IPS-20b (cell line): ENCODE data around the gene ANKRD39.
"Not testable (repeated sequence)": the region's sequence is repeated elsewhere in the genome, so short reads cannot be mapped to it uniquely, and the experiment has no call there.

ENCODE experiments used
- H3K27ac ChIP-seq: one replicate; pipeline ENCODE4 v1.5.1; 2013; ENCODE audit warnings: low read length
- H3K27me3 ChIP-seq: 2 replicates; pipeline ENCODE4 v1.6.1; 2013; ENCODE audit warnings: mild to moderate bottlenecking, low read length, inconsistent platforms; ENCODE audit not compliant: insufficient read depth
- H3K36me3 ChIP-seq: 2 replicates; pipeline ENCODE4 v1.6.1; 2013; ENCODE audit warnings: low read depth, mild to moderate bottlenecking, inconsistent platforms, low read length, moderate library complexity; ENCODE audit not compliant: insufficient read depth
- H3K4me1 ChIP-seq: 2 replicates; pipeline ENCODE4 v1.6.1; 2013; ENCODE audit warnings: mild to moderate bottlenecking, control low read depth, inconsistent platforms, low read length, moderate library complexity; ENCODE audit not compliant: insufficient read depth
- H3K4me3 ChIP-seq: 2 replicates; pipeline ENCODE4 v1.5.1; 2013; ENCODE audit warnings: mild to moderate bottlenecking, low read length, inconsistent platforms
- H3K9ac ChIP-seq: 2 replicates; pipeline ENCODE4 v1.6.1; 2013; ENCODE audit warnings: low read depth, mild to moderate bottlenecking, inconsistent platforms, low read length, moderate library complexity
- H3K9me3 ChIP-seq: 2 replicates; pipeline ENCODE4 v1.6.1; 2013; ENCODE audit warnings: mild to moderate bottlenecking, low read depth, low read length, inconsistent platforms; ENCODE audit not compliant: insufficient read depth

Gene ANKRD39

DNA sequence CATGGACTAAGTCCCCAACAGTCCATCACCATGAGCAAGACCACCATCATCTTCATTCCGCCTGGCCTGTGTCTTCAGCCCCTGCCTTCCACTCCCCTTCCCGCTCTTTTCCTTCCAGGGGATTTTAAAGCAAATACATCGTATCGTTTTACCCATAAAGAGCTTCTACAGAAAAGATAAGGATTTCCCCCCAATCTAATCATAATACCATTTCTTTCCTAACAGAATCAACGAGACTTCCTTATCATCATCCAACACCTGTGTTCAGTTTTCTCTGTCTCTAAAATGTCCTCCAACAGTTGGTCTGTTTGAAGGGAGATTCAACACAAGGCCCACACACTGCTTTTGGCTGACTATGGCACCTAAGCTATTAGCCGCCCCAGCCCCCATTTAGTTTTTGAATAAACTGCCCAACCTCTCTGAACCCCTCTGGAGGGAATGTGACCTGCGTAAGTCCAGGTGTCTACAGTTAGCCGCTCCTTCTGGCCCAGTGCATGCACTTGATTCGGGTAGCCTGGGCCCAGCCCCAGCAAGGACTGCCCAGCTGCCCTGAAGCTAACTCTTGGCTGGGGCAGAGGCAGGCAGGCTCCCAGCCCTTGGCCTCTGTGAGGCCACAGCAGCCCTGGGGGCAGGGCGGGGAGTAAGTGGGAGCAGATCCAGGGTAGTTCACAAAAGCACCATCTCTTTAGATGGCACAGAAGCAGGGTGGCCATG lies 37.4 kb upstream of the ANKRD39 start:
- H3K9me3 ChIP-seq: no peaks in the 10 kb centered on the region
- no peak overlapping the region for H3K4me3 ChIP-seq
- H3K36me3 ChIP-seq: no peaks in the 10 kb centered on the region
- no peaks in the 10 kb centered on the region for H3K27me3 ChIP-seq
- no peak overlapping the region for H3K27ac ChIP-seq
- peaks cover 5% of the 10 kb centered on the region; the same call in 1 of the 2 replicates for H3K4me1 ChIP-seq
- no peak overlapping the region for H3K9ac ChIP-seq

DNA sequence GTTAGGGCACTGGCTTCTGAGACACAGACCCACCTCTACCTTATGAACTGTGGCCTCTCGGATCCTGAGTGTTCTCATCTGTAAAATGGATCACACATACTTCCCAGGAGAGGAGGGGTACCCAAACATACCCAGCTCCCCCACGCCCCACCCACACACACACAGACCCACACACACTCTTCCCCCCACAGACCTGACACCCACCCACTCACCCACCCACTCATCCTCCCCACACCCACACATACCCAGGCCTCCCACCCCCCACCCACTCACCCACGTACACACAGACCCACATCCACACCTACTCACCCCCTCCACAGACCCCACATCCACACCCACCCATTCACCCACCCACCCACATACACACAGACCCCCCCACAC lies 36.3 kb upstream of the ANKRD39 start:
- H3K27ac ChIP-seq: no peak overlapping the region
- H3K36me3 ChIP-seq: no peaks in the 10 kb centered on the region
- no peaks in the 10 kb centered on the region for H3K27me3 ChIP-seq
- no peak overlapping the region for H3K9ac ChIP-seq
- peaks cover 5% of the 10 kb centered on the region; the same call in 1 of the 2 replicates for H3K4me1 ChIP-seq
- no peak overlapping the region for H3K4me3 ChIP-seq
- H3K9me3 ChIP-seq: no peaks in the 10 kb centered on the region

DNA sequence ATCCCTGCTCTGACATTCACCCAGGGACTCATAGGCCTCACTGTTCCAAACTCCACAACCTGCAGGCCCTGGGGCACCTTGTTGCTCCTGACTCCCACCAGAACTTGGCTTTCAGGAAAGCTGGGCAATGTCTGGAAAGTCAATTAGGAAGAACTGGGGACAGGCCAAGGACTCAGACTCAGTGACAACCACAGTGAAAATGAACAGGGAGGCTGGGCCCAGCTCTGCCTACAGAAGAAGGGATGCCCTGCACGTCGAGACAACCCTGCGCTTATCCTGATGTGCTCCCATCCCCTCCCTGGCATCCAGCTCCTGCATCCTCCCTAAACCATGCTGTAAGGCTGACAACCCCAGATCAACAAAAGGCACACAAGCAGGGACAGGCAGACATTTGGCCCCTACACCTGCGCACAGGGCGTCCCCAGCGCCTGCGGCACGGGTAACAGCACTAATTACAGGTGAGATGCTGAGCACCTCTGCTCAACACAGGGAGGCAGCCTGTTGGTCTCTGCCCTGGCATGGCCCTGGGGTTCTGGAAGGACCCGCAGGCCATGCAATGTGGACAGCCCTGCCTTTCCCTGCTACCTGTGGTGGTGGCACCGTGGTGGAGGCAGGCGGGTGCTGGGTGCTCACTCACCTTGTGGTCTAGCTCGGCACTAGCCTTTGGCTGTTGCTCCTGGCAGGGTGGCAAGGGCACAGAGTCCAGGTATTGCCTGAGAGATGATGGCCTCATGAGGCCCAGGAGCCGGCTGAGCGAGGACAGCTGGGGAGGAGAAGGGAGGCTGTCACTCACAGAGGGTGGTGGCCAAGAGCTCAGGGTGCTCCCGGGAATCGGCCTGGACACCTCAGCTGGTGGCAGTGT lies 35.7 kb upstream of the ANKRD39 start:
- no peaks in the 10 kb centered on the region for H3K9me3 ChIP-seq
- H3K36me3 ChIP-seq: no peaks in the 10 kb centered on the region
- no peaks in the 10 kb centered on the region for H3K27me3 ChIP-seq
- no peak overlapping the region for H3K27ac ChIP-seq
- H3K4me1 ChIP-seq: peaks cover 5% of the 10 kb centered on the region; the same call in 1 of the 2 replicates
- no peak overlapping the region for H3K4me3 ChIP-seq
- H3K9ac ChIP-seq: no peak overlapping the region

- Histone ChIP-seq H3K9me3 (no peaks in the 10 kb centered on the region), H3K4me1 (peaks cover 8% of the 10 kb centered on the region), H3K9ac (no peak overlapping the region), H3K36me3 (no peaks in the 10 kb centered on the region), H3K27me3 (no peaks in the 10 kb centered on the region), H3K27ac (no peak overlapping the region), H3K4me3 (no peak overlapping the region)
Measured at GRCh38 chr2:96891591-96892333, 33.9 kb upstream of the ANKRD39 start.

DNA sequence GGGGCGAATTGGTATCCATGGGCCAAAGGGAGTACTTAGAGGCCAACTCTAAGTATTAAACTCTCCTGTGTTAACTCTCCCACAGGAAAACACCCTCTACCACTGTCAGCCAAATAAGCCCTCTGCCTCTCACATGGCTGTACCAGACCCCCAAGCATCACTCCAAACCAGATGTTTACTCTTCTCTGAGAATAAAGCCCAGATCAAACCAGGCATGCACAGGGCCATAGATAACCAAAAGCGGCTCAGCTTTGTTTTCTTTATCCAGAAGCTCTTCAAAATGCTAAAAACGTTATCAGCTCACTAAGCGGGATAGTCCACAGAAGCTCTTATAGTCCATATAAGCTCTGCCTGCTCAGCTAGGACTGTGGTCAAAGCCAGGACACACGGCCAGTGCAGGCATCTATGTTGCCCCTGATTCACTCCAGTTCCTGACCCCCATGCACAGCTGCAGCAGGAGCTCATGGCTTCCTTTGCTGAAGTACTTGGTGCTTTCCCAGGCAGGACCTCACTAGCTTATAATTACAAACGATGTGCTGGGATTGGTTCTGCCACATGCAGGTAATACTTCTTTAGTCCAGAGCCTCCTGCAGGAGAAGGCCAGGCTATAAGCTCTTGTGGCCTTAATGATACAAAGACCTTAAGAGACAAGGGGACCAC lies 33.0 kb upstream of the ANKRD39 start:
- H3K9me3 ChIP-seq: no peaks in the 10 kb centered on the region
- H3K27ac ChIP-seq: no peak overlapping the region
- H3K4me3 ChIP-seq: no peak overlapping the region
- H3K27me3 ChIP-seq: no peaks in the 10 kb centered on the region
- no peaks in the 10 kb centered on the region for H3K36me3 ChIP-seq
- H3K4me1 ChIP-seq: peaks cover 8% of the 10 kb centered on the region
- H3K9ac ChIP-seq: no peak overlapping the region

DNA sequence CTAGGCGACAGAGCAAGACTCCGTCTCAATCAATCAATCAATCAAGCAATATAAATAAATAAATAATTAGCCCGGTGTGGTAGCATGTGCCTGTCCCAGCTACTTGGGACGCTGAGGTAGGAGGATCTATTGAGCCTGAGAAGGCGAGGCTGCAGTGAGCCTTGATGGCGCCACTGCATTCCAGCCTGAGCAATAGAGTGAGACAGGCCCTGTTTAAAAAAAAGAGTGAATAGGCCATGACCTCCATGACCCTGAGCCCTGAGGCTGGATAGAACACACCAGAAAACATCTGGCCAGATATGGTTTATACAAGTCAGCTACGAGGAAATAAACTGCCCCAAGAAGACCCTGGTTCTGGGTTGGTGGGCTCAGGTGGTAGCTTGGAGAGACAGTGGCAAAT lies 32.4 kb upstream of the ANKRD39 start:
- H3K27ac ChIP-seq: no peak overlapping the region
- H3K27me3 ChIP-seq: no peaks in the 10 kb centered on the region
- H3K36me3 ChIP-seq: no peaks in the 10 kb centered on the region
- no peaks in the 10 kb centered on the region for H3K9me3 ChIP-seq
- no peak overlapping the region for H3K9ac ChIP-seq
- peaks cover 8% of the 10 kb centered on the region for H3K4me1 ChIP-seq
- no peak overlapping the region for H3K4me3 ChIP-seq

GRCh38 chr2:96889502-96889901 lies 31.7 kb upstream of the ANKRD39 start:
- H3K9me3 ChIP-seq, H3K27ac ChIP-seq, H3K9ac ChIP-seq, H3K36me3 ChIP-seq, H3K27me3 ChIP-seq, H3K4me1 ChIP-seq, H3K4me3 ChIP-seq: not testable (repeated sequence)

DNA sequence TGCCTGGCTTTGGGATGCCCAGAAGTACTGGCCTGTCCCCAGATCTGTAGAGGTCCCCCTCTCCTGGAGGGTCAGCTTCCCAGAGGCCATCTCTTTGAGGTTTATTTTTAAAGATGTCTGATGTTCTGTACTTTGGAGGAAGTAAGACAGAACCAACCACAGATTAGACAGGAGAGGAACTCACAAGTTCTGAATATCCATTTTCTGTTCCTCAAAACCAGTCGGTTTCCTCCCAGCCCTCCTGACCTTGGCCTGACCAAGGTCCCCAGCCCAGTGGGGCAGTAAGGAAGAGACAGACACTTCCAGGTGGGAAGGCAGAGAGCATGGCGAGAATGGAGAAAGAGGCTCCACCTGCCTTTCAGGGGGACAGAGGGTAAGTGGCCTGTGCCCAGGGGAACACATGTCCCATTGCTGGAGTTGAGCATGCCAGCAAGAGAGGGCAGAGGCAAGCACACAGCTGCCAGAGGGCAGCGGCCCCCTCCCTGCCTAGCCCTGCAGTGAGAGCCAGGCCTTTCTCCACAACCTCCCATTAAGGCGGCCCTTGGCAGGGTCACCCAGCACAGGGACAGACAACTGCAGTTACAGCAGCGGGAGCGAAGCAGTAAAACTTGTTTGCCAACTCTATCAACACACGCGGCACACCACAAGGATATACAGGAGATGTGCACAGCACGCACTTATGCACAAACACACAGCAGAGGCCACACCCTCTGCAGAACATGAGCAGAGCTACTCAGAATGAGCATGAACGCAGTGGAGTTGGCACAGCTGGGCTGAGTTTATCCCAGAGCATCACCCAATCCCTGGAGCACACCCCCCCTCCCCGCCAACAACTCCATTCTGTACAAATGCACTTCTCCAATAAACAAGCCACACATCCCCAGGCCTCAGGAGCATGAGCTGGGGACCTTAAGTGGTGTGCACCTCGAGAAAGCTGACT lies 30.5 kb upstream of the ANKRD39 start:
- peaks cover 8% of the 10 kb centered on the region; the same call in 1 of the 2 replicates for H3K4me1 ChIP-seq
- H3K27me3 ChIP-seq: no peaks in the 10 kb centered on the region
- H3K9ac ChIP-seq: no peak overlapping the region
- no peak overlapping the region for H3K4me3 ChIP-seq
- H3K9me3 ChIP-seq: no peaks in the 10 kb centered on the region
- H3K27ac ChIP-seq: no peak overlapping the region
- H3K36me3 ChIP-seq: no peaks in the 10 kb centered on the region

- Histone ChIP-seq H3K27ac (no peak overlapping the region), H3K27me3 (peaks cover 2% of the 10 kb centered on the region; the same call in 1 of the 2 replicates), H3K9me3 (no peaks in the 10 kb centered on the region), H3K36me3 (no peaks in the 10 kb centered on the region), H3K4me3 (no peak overlapping the region), H3K4me1 (peaks cover 11% of the 10 kb centered on the region), H3K9ac (no peak overlapping the region)
Measured at GRCh38 chr2:96887493-96888012, 29.7 kb upstream of the ANKRD39 start.

DNA sequence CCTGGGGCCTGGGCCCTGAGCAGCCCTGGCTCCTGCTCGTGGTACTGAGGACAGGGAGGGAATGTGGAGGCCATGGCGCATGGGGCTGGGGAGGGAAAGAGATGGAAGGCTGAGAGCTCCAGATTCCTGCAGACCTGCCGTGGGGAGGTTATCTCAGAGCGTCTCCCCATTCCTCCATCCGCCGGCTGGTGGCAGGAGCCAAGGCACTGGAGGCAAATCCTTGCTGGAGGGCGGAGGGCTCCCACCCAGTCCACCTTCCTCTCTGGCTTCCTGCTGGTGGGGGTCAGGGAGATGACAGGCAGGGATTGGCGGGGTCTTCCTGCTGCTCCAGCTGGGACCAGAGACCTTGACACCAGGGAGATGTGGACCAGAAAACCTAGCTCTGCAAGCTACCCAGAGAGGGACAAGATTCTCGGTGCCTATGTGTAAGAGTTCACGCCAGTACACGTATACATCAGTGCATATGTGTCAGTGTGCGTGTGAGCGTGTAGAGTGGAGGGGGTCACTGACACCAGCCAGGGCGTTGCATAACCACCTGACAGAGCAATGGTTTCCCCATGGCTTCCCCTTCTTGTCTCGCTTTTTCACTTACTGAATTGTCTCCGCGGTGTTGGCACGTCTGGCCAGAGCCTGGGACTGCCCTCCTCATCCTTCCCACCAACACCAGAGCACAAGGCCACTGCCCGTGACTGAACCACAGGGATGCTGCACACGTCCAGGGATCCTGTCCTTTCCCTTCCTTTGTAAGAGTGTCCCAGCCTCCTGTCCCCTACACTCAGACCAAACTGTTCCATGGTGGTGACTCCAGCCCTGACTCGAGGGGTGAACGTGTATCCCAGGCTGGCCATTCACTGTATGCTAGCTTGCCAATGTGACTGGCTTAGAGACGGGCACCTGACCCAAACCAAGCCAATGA lies 27.9 kb upstream of the ANKRD39 start:
- Histone ChIP-seq H3K4me1 (peaks cover 23% of the 10 kb centered on the region), H3K9ac (no peak overlapping the region), H3K36me3 (no peaks in the 10 kb centered on the region), H3K9me3 (no peaks in the 10 kb centered on the region), H3K27me3 (peaks cover 5% of the 10 kb centered on the region; the same call in 1 of the 2 replicates), H3K4me3 (no peak overlapping the region), H3K27ac (no peak overlapping the region)
